Esophagus squamous epithelium (tissue), 4 donors: ENCODE measurements around the gene SMIM44.
A peak's percentile ranks its signal among the peaks of the same experiment; 100 is the strongest.

ENCODE experiments used
- POLR2A ChIP-seq, 4 donors: fragments of 450-650 bp; IDR thresholded peaks; one replicate each; pipeline ENCODE4 v1.6.1; 2017; ENCODE audit warnings: antibody characterized with exemption in 4 of 4, mild to moderate bottlenecking in 4 of 4, moderate library complexity in 3 of 4
- TF ChIP-seq, protein P1 (sequence below), 6 experiments: fragments of 450-650 bp in 4 of 6; fragments of 200-600 bp in 2 of 6; sonication (generic) in 2 of 6; IDR thresholded peaks; one replicate each; pipeline ENCODE4 v1.5.1; 2016 to 2019; ENCODE audit warnings: antibody characterized with exemption in 6 of 6, mild to moderate bottlenecking in 4 of 6, moderate library complexity in 4 of 6

DNA sequence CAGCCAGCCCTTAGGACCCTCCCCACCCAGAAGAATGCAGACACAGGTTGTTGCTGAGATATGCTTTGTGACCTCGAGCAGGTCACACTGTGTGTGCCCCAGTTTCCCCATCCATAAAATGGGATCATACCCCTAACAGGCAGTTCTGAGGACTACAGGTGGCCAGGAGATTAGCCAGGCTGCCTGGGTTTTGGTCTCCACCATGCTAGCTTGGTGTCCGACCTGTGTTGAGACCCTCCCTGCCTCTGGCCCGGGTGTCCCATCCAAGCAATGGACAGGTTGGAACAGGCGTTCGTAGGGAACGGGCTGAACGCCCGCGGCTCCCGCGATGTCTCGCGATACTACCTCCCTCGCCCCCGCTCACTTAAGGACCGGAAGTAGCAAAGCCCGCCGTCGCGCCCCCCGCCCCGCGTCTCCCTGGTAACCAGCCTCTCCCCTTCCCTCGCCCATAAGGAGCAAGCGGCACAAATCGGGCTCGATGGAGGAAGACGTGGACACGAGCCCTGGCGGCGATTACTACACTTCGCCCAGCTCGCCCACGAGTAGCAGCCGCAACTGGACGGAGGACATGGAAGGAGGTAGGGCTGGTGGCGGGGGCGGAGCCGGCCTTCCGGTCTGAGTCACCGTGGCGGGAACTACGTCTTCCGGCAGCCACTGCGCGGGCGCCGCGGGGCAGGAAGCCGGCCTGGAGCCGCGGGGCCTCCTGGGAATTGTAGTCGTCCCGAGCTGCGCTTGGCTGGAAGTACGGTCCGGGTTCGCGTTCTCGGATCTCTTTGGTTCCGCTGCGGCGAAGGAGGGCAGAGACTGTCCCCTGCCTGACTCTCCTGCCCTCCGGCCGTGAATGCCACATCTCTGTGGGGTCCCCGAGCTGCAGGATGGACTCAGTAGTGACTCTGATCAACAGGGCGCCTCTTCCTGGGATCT is 48.3 kb downstream of the SMIM44 start:
- TF ChIP-seq, protein P1, sequence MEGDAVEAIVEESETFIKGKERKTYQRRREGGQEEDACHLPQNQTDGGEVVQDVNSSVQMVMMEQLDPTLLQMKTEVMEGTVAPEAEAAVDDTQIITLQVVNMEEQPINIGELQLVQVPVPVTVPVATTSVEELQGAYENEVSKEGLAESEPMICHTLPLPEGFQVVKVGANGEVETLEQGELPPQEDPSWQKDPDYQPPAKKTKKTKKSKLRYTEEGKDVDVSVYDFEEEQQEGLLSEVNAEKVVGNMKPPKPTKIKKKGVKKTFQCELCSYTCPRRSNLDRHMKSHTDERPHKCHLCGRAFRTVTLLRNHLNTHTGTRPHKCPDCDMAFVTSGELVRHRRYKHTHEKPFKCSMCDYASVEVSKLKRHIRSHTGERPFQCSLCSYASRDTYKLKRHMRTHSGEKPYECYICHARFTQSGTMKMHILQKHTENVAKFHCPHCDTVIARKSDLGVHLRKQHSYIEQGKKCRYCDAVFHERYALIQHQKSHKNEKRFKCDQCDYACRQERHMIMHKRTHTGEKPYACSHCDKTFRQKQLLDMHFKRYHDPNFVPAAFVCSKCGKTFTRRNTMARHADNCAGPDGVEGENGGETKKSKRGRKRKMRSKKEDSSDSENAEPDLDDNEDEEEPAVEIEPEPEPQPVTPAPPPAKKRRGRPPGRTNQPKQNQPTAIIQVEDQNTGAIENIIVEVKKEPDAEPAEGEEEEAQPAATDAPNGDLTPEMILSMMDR (IDR thresholded peaks at IDR 0.05) = no peak
- peak in 1 of 4 donors; percentile 55 for TF ChIP-seq POLR2A (IDR thresholded peaks at IDR 0.05)
